Measurements from ENCODE around the gene CHD6. TPM values are rescaled to one million over a fixed set of nuclear protein-coding genes. Genes with fewer than 3 reads are reported as not detected.

Gene CHD6
- total and polyA plus RNA-seq, 2 of the 13 experiments (the other 11 are each of a cell fraction or from before 2014, with no cell fraction given): 14.4 to 52.0 TPM

GRCh38 chr20:41497186-41497895 lies 120.8 kb downstream of the CHD6 start (continued):
- TF ChIP-seq DDIT3 (CRISPR knock-in tag; IDR thresholded peaks at IDR 0.05): 0 out of 2 replicates have a peak, but pooled peaks have one; percentile 64
- no peak for TF ChIP-seq ZNF607 (CRISPR knock-in tag; IDR thresholded peaks at IDR 0.05; ENCODE audit: borderline replicate concordance)
- TF ChIP-seq HINFP (CRISPR knock-in tag; IDR thresholded peaks at IDR 0.05; ENCODE audit: low read depth): peak; percentile 38; the same call in 1 of the 2 replicates
- peak; percentile 82; the same call in 1 of the 2 replicates for TF ChIP-seq SMYD3 (CRISPR knock-in tag; IDR thresholded peaks at IDR 0.05)
- peak; percentile 91 for TF ChIP-seq TEAD3 (CRISPR knock-in tag; optimal IDR thresholded peaks at IDR 0.05; ENCODE audit: borderline replicate concordance)
- TF ChIP-seq ZNF552 (CRISPR knock-in tag; IDR thresholded peaks at IDR 0.05; ENCODE audit: borderline replicate concordance): no peak
- no peak for TF ChIP-seq EED (CRISPR knock-in tag; IDR thresholded peaks at IDR 0.05)
- TF ChIP-seq ZSCAN9 (CRISPR knock-in tag; IDR thresholded peaks at IDR 0.05; ENCODE audit: borderline replicate concordance): peak; percentile 87
- no peak for TF ChIP-seq REPIN1 (CRISPR knock-in tag; IDR thresholded peaks at IDR 0.05; ENCODE audit: borderline replicate concordance, low read depth)
- no peak for TF ChIP-seq ZFP91 (CRISPR knock-in tag; IDR thresholded peaks at IDR 0.05; ENCODE audit: borderline replicate concordance)
- TF ChIP-seq ERF (CRISPR knock-in tag; IDR thresholded peaks at IDR 0.05): peak; percentile 89
- TF ChIP-seq ZNF318 (CRISPR knock-in tag; IDR thresholded peaks at IDR 0.05): no peak
- TF ChIP-seq MBD4 (IDR thresholded peaks at IDR 0.05; ENCODE audit: borderline replicate concordance, low read length): peak; percentile 96; the same call in 1 of the 2 replicates
- TF ChIP-seq KLF15 (CRISPR knock-in tag; IDR thresholded peaks at IDR 0.05; ENCODE audit: borderline replicate concordance): no peak
- TF ChIP-seq JUNB (CRISPR knock-in tag; IDR thresholded peaks at IDR 0.05; ENCODE audit: borderline replicate concordance): no peak
- no peak for TF ChIP-seq XRCC5 (optimal IDR thresholded peaks at IDR 0.05; ENCODE audit: low read length)
- TF ChIP-seq HDAC1 (CRISPR knock-in tag; IDR thresholded peaks at IDR 0.05): peak; percentile 80
- no peak; the same call in 1 of the 2 replicates for TF ChIP-seq HHEX (CRISPR knock-in tag; IDR thresholded peaks at IDR 0.05)

All from HepG2 (cell line).